Measurements from ENCODE around the gene DIPK1B. TPM values are rescaled to one million over a fixed set of nuclear protein-coding genes. Genes with fewer than 3 reads are reported as not detected.
A peak's percentile ranks its signal among the peaks of the same experiment; 100 is the strongest.

Gene DIPK1B
- total RNA-seq, 1 experiment from 2014 or later, result 40.4 TPM

DNA sequence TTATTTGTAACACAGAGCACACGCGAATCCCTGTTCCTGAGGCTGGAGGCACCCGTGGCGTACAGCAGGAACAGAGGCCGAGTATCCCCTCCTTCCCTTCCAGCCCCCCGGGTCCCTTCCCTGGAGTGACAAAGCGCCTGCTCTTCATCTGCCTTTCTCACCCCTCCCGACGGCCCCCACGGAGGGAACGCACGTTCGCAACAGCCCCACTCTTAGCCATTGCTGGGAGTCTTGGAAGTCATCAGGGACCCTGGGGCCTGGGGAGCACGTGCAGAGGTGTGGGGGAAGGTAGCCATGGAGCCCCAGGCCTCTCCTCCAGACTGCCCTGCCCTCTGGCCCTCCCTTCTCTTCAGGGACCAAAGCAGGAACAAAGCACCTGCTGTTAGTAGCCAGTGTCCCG, 27.6 kb upstream of the DIPK1B start:
- intact Hi-C loops (cut with micrococcal nuclease; ENCODE audit: unreplicated experiment), result no loop called here
- no peaks in the 10 kb centered on the region for H3K4me1 Mint-ChIP-seq (ENCODE audit: low read depth, unreplicated experiment)
- H3K27me3 ChIP-seq (replicated peaks; ENCODE audit: control insufficient read depth, insufficient read depth, low read length), result no peaks in the 10 kb centered on the region
- CTCF ChIA-PET, result no interaction called here
- H3K27ac Mint-ChIP-seq (ENCODE audit: unreplicated experiment), result no peak overlapping the region
- BruUV-seq (replicated peaks), result no TSS peak
- DNase-seq, result no peak
- TF ChIP-seq, protein P1, sequence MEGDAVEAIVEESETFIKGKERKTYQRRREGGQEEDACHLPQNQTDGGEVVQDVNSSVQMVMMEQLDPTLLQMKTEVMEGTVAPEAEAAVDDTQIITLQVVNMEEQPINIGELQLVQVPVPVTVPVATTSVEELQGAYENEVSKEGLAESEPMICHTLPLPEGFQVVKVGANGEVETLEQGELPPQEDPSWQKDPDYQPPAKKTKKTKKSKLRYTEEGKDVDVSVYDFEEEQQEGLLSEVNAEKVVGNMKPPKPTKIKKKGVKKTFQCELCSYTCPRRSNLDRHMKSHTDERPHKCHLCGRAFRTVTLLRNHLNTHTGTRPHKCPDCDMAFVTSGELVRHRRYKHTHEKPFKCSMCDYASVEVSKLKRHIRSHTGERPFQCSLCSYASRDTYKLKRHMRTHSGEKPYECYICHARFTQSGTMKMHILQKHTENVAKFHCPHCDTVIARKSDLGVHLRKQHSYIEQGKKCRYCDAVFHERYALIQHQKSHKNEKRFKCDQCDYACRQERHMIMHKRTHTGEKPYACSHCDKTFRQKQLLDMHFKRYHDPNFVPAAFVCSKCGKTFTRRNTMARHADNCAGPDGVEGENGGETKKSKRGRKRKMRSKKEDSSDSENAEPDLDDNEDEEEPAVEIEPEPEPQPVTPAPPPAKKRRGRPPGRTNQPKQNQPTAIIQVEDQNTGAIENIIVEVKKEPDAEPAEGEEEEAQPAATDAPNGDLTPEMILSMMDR (IDR thresholded peaks at IDR 0.05; ENCODE audit: insufficient read depth in 1 of 2, low read depth in 1 of 2, low read length in 1 of 2, severe bottlenecking in 1 of 2, unreplicated experiment in 1 of 2), result no peak
- H3K4me1 ChIP-seq, result peaks cover 30% of the 10 kb centered on the region
- H3K9me3 Mint-ChIP-seq (ENCODE audit: unreplicated experiment), result no peaks in the 10 kb centered on the region
- no peaks in the 10 kb centered on the region for H3K9me3 ChIP-seq
- no peaks in the 10 kb centered on the region for H3K36me3 Mint-ChIP-seq (ENCODE audit: insufficient read depth, unreplicated experiment)
- H3K4me3 ChIP-seq (ENCODE audit: low read depth, low read length), result no peak overlapping the region
- no peaks in the 10 kb centered on the region for H3K27me3 Mint-ChIP-seq (ENCODE audit: insufficient read depth, unreplicated experiment)
- POLR2A ChIA-PET, result interaction anchor here (0.5 kb wide), 1 partner anchor 258 kb away, joined by 19 read pairs; no protein-coding TSS in a partner anchor
- H3K4me3 Mint-ChIP-seq (ENCODE audit: unreplicated experiment), result no peak overlapping the region
- H3K36me3 ChIP-seq (ENCODE audit: control insufficient read depth, insufficient read depth, low read length), result no peaks in the 10 kb centered on the region

DNA sequence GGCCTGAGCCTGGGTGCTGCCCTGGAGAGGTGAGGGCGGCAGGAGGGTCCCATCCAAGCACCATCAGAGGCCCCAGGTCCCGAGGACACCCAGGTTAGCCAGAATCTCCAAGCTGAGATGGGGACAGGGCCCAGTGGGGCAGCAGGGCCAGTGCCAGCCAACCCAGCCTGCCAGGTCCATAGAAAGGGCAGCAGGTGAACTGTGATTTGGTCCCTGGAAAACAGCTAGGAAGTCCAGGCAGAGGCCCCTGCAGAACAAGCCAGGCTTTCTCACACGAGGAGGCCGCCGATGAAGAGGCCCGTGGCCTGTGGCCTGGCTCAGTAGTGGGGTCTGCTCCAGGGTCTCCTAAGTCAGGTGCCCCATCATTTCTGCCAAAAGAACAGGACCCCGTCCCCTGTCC, 27.2 kb upstream of the DIPK1B start:
- TF ChIP-seq, protein P1 (IDR thresholded peaks at IDR 0.05; ENCODE audit: insufficient read depth in 1 of 2, low read depth in 1 of 2, low read length in 1 of 2, severe bottlenecking in 1 of 2, unreplicated experiment in 1 of 2), result no peak
- Mint-ChIP-seq H3K9me3 (ENCODE audit: unreplicated experiment) (no peaks in the 10 kb centered on the region), H3K36me3 (ENCODE audit: insufficient read depth, unreplicated experiment) (no peaks in the 10 kb centered on the region), H3K27me3 (ENCODE audit: insufficient read depth, unreplicated experiment) (no peaks in the 10 kb centered on the region), H3K27ac (ENCODE audit: unreplicated experiment) (no peak overlapping the region), H3K4me3 (ENCODE audit: unreplicated experiment) (no peak overlapping the region), H3K4me1 (ENCODE audit: low read depth, unreplicated experiment) (no peaks in the 10 kb centered on the region)
- no peaks in the 10 kb centered on the region for H3K9me3 ChIP-seq
- H3K27me3 ChIP-seq (replicated peaks; ENCODE audit: control insufficient read depth, insufficient read depth, low read length), result no peaks in the 10 kb centered on the region
- ChIA-PET POLR2A (interaction anchor here (0.5 kb wide), 1 partner anchor 258 kb away, joined by 19 read pairs; no protein-coding TSS in a partner anchor), CTCF (no interaction called here)
- H3K36me3 ChIP-seq (ENCODE audit: control insufficient read depth, insufficient read depth, low read length), result no peaks in the 10 kb centered on the region
- no TSS peak for BruUV-seq (replicated peaks)
- no peak for DNase-seq
- intact Hi-C loops (cut with micrococcal nuclease; ENCODE audit: unreplicated experiment), result no loop called here
- H3K4me1 ChIP-seq, result peaks cover 30% of the 10 kb centered on the region
- no peak overlapping the region for H3K4me3 ChIP-seq (ENCODE audit: low read depth, low read length)

DNA sequence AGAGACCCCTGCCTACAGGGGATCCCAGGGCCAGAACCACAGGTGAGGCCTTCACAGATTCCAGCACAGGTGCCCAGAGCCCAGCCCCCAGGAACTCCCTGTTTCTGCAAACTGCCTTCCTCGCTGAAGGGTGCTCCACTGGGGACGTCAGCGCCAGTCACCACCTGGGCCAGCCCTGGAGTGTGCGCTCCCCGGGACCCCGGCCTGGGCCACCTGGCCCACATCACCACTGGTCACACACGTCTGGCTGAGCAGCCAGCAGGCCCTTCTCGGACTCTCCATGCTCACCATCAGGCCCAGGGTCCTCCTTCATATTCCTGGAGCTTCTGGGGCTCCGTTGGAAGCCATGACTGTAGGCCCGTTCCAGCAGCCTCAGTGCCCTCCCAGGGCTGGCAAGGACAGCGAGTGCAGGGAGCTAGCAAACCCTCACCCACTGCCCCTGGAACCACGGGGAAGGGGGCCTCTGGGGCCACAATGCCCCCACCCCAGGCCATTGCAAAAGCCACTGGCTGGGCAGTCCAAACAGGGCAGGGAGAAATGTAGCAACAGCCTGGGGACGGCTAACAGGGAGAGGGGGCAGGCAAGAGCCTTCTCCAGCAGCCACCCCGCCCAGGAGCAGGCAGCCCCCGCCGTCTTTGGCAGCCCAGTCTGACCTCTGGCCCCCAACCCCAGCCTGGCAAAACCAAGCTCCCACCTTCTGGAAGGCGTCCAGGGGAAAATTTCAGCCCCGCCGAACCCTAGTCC, 26.4 kb upstream of the DIPK1B start:
- Mint-ChIP-seq H3K9me3 (ENCODE audit: unreplicated experiment) (no peaks in the 10 kb centered on the region), H3K4me1 (ENCODE audit: low read depth, unreplicated experiment) (no peaks in the 10 kb centered on the region), H3K4me3 (ENCODE audit: unreplicated experiment) (peak overlapping the region; percentile 79), H3K27me3 (ENCODE audit: insufficient read depth, unreplicated experiment) (no peaks in the 10 kb centered on the region), H3K36me3 (ENCODE audit: insufficient read depth, unreplicated experiment) (no peaks in the 10 kb centered on the region), H3K27ac (ENCODE audit: unreplicated experiment) (peak overlapping the region; percentile 66)
- no peak for DNase-seq
- H3K4me3 ChIP-seq (ENCODE audit: low read depth, low read length), result peak overlapping the region; percentile 71
- no peaks in the 10 kb centered on the region for H3K36me3 ChIP-seq (ENCODE audit: control insufficient read depth, insufficient read depth, low read length)
- H3K4me1 ChIP-seq, result peaks cover 30% of the 10 kb centered on the region
- intact Hi-C loops (cut with micrococcal nuclease; ENCODE audit: unreplicated experiment), result no loop called here
- no peaks in the 10 kb centered on the region for H3K27me3 ChIP-seq (replicated peaks; ENCODE audit: control insufficient read depth, insufficient read depth, low read length)
- CTCF ChIA-PET, result interaction anchor here (1.0 kb wide), 1 partner anchor 7 kb away, joined by 3 read pairs; no protein-coding TSS in a partner anchor
- POLR2A ChIA-PET, result no interaction called here
- H3K9me3 ChIP-seq, result no peaks in the 10 kb centered on the region
- TF ChIP-seq, protein P1 (IDR thresholded peaks at IDR 0.05; ENCODE audit: insufficient read depth in 1 of 2, low read depth in 1 of 2, low read length in 1 of 2, severe bottlenecking in 1 of 2, unreplicated experiment in 1 of 2), result peak in 1 of 2 experiments; percentile 18
- BruUV-seq (replicated peaks), result TSS peak; percentile 28
